ENCODE results near the gene UBE3D.

UBE3D gene

DNA sequence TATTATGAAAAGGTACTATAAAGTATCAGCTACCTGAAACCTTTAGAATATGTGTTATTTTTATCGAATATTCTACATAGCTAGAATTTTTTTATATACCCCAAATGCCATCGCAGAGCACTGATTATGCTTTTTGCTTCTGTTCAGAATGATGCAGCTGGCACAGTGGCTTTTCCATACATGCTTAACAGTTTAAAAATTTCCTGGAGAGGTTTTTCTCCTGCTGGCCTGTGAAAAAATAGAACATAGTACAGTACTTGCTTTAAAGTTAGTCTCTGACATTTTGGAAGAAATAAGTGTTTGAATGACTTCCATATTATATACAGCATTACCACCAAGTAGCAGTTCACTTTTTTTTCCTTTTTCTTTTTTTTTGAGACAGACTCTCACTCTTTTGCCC lies 7.1 kb upstream of the UBE3D start:
- no peaks in the 10 kb centered on the region for H3K27me3 ChIP-seq (ENCODE audit: control insufficient read depth, insufficient read depth, low read length)
- H3K4me1 ChIP-seq (ENCODE audit: control insufficient read depth, low read depth, low read length) = peaks cover 26% of the 10 kb centered on the region
- no peak overlapping the region for H3K27ac ChIP-seq (ENCODE audit: low read length)
- no peak overlapping the region for H3K4me3 ChIP-seq (ENCODE audit: low read length)
- no peak overlapping the region for H3K9ac ChIP-seq (ENCODE audit: low read length)
- H3K36me3 ChIP-seq (ENCODE audit: control insufficient read depth, low read depth, low read length) = no peaks in the 10 kb centered on the region
- no peaks in the 10 kb centered on the region for H3K9me3 ChIP-seq (ENCODE audit: control insufficient read depth, low read depth, low read length)

DNA sequence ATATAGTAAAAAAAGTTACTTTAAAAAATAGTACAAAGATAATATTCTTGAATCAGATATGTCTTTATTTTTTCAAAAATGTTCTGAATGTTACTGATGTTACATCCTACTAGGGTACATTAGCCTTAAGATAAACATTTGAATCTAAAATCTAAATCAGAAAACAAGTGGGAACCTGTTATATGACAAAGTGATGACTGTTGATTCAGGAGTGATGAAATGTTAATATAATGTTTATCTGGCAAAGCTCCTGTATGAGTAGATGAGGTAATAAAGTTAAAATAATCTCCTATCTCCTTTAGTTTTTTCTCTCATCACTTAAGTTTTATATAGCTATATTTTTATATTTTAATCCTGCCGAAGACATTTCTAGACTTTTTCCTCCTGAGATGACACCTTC lies 6.1 kb upstream of the UBE3D start:
- no peak overlapping the region for H3K4me3 ChIP-seq (ENCODE audit: low read length)
- H3K27me3 ChIP-seq (ENCODE audit: control insufficient read depth, insufficient read depth, low read length) = no peaks in the 10 kb centered on the region
- peaks cover 26% of the 10 kb centered on the region for H3K4me1 ChIP-seq (ENCODE audit: control insufficient read depth, low read depth, low read length)
- H3K27ac ChIP-seq (ENCODE audit: low read length) = no peak overlapping the region
- no peak overlapping the region for H3K9ac ChIP-seq (ENCODE audit: low read length)
- H3K9me3 ChIP-seq (ENCODE audit: control insufficient read depth, low read depth, low read length) = no peaks in the 10 kb centered on the region
- no peaks in the 10 kb centered on the region for H3K36me3 ChIP-seq (ENCODE audit: control insufficient read depth, low read depth, low read length)

- Histone ChIP-seq H3K36me3 (ENCODE audit: control insufficient read depth, low read depth, low read length) (no peaks in the 10 kb centered on the region), H3K9me3 (ENCODE audit: control insufficient read depth, low read depth, low read length) (no peaks in the 10 kb centered on the region), H3K27me3 (ENCODE audit: control insufficient read depth, insufficient read depth, low read length) (no peaks in the 10 kb centered on the region), H3K4me1 (ENCODE audit: control insufficient read depth, low read depth, low read length) (peaks cover 29% of the 10 kb centered on the region), H3K4me3 (ENCODE audit: low read length) (peak overlapping the region; percentile 3), H3K9ac (ENCODE audit: low read length) (no peak overlapping the region), H3K27ac (ENCODE audit: low read length) (peak overlapping the region; percentile 31)
Measured at GRCh38 chr6:83071023-83071422, 5.4 kb upstream of the UBE3D start.

- no peak overlapping the region for H3K27ac ChIP-seq (ENCODE audit: low read length)
- H3K9me3 ChIP-seq (ENCODE audit: control insufficient read depth, low read depth, low read length) = no peaks in the 10 kb centered on the region
- peaks cover 37% of the 10 kb centered on the region for H3K4me1 ChIP-seq (ENCODE audit: control insufficient read depth, low read depth, low read length)
- no peaks in the 10 kb centered on the region for H3K27me3 ChIP-seq (ENCODE audit: control insufficient read depth, insufficient read depth, low read length)
- peak overlapping the region; percentile 33 for H3K4me3 ChIP-seq (ENCODE audit: low read length)
- H3K9ac ChIP-seq (ENCODE audit: low read length) = no peak overlapping the region
- H3K36me3 ChIP-seq (ENCODE audit: control insufficient read depth, low read depth, low read length) = no peaks in the 10 kb centered on the region
Measured at GRCh38 chr6:83069633-83070032, 4.0 kb upstream of the UBE3D start.

GRCh38 chr6:83068616-83069015 lies 3.0 kb upstream of the UBE3D start:
- H3K4me3 ChIP-seq (ENCODE audit: low read length) = peak overlapping the region; percentile 67

GRCh38 chr6:83067448-83068439 lies 2.1 kb upstream of the UBE3D start, which contains the start of gene DOP1A:
DOP1A (plus strand) TSS chr6:83067671; CDS start chr6:83096978, 29,307 bp downstream.
- Histone ChIP-seq H3K27ac (ENCODE audit: low read length) (peak within 1 kb of the TSS; percentile 80), H3K9me3 (ENCODE audit: control insufficient read depth, low read depth, low read length) (no peaks in the 10 kb centered on the region), H3K36me3 (ENCODE audit: control insufficient read depth, low read depth, low read length) (peaks cover under 1% of the 10 kb centered on the region), H3K27me3 (ENCODE audit: control insufficient read depth, insufficient read depth, low read length) (no peaks in the 10 kb centered on the region), H3K4me1 (ENCODE audit: control insufficient read depth, low read depth, low read length) (peaks cover 41% of the 10 kb centered on the region), H3K4me3 (ENCODE audit: low read length) (peak within 1 kb of the TSS; percentile 67), H3K9ac (ENCODE audit: low read length) (peak within 1 kb of the TSS; percentile 78)

More at GRCh38 chr6:83068616-83069015, 3.0 kb upstream of the UBE3D start:
- Histone ChIP-seq H3K36me3 (ENCODE audit: control insufficient read depth, low read depth, low read length) (no peaks in the 10 kb centered on the region), H3K9me3 (ENCODE audit: control insufficient read depth, low read depth, low read length) (no peaks in the 10 kb centered on the region), H3K9ac (ENCODE audit: low read length) (peak overlapping the region; percentile 78), H3K27ac (ENCODE audit: low read length) (peak overlapping the region; percentile 80), H3K4me1 (ENCODE audit: control insufficient read depth, low read depth, low read length) (peaks cover 39% of the 10 kb centered on the region), H3K27me3 (ENCODE audit: control insufficient read depth, insufficient read depth, low read length) (no peaks in the 10 kb centered on the region)

DNA sequence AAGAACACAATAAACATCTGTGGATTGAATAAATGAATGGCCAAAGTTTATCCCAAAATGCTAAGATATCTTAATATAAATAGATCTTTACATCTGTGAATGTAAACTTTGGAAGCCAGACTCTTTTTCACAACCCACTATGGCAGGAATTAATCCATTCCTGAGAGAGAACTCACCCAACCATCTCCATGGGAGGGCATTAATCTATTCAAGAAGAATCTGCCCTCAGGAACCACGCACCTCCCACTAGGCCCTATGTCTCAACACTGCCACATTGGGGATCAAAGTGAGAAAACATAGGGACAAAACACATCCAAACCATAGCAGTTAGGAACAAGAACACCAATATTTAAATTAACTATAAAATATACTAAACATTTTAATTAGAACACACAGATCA lies 3.4 kb downstream of the UBE3D start:
- H3K36me3 ChIP-seq (ENCODE audit: control insufficient read depth, low read depth, low read length) = peaks cover 12% of the 10 kb centered on the region
- H3K9ac ChIP-seq (ENCODE audit: low read length) = no peak overlapping the region
- no peak overlapping the region for H3K27ac ChIP-seq (ENCODE audit: low read length)
- no peak overlapping the region for H3K4me3 ChIP-seq (ENCODE audit: low read length)
- peaks cover 21% of the 10 kb centered on the region for H3K4me1 ChIP-seq (ENCODE audit: control insufficient read depth, low read depth, low read length)
- H3K9me3 ChIP-seq (ENCODE audit: control insufficient read depth, low read depth, low read length) = no peaks in the 10 kb centered on the region
- H3K27me3 ChIP-seq (ENCODE audit: control insufficient read depth, insufficient read depth, low read length) = no peaks in the 10 kb centered on the region

DNA sequence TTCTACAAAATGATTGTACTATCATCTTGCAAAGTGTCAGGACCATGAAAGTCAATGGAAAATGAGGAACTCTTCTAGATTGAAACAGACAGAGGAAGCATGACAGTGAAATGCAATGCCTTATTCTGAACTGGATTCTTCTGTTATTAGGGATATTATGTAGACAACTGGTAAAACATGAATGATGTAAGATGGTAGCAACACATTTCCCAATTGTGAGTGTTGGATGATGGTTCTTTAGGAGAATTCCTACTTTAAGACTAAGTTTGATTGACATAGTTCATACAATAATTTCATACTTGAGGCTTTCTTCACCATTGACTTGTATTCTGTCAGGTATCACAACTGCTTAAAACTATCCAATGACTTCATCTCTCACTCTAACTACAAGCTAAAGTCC lies 4.5 kb downstream of the UBE3D start:
- Histone ChIP-seq H3K9me3 (ENCODE audit: control insufficient read depth, low read depth, low read length) (no peaks in the 10 kb centered on the region), H3K36me3 (ENCODE audit: control insufficient read depth, low read depth, low read length) (peaks cover 21% of the 10 kb centered on the region), H3K27ac (ENCODE audit: low read length) (no peak overlapping the region), H3K4me1 (ENCODE audit: control insufficient read depth, low read depth, low read length) (peaks cover 20% of the 10 kb centered on the region), H3K4me3 (ENCODE audit: low read length) (no peak overlapping the region), H3K27me3 (ENCODE audit: control insufficient read depth, insufficient read depth, low read length) (no peaks in the 10 kb centered on the region), H3K9ac (ENCODE audit: low read length) (no peak overlapping the region)

- Histone ChIP-seq H3K27ac (ENCODE audit: low read length) (no peak overlapping the region), H3K4me3 (ENCODE audit: low read length) (no peak overlapping the region), H3K9ac (ENCODE audit: low read length) (no peak overlapping the region), H3K9me3 (ENCODE audit: control insufficient read depth, low read depth, low read length) (no peaks in the 10 kb centered on the region), H3K27me3 (ENCODE audit: control insufficient read depth, insufficient read depth, low read length) (no peaks in the 10 kb centered on the region), H3K36me3 (ENCODE audit: control insufficient read depth, low read depth, low read length) (peaks cover 24% of the 10 kb centered on the region), H3K4me1 (ENCODE audit: control insufficient read depth, low read depth, low read length) (peaks cover 7% of the 10 kb centered on the region)
Measured at GRCh38 chr6:83057705-83058321, 7.8 kb downstream of the UBE3D start.

DNA sequence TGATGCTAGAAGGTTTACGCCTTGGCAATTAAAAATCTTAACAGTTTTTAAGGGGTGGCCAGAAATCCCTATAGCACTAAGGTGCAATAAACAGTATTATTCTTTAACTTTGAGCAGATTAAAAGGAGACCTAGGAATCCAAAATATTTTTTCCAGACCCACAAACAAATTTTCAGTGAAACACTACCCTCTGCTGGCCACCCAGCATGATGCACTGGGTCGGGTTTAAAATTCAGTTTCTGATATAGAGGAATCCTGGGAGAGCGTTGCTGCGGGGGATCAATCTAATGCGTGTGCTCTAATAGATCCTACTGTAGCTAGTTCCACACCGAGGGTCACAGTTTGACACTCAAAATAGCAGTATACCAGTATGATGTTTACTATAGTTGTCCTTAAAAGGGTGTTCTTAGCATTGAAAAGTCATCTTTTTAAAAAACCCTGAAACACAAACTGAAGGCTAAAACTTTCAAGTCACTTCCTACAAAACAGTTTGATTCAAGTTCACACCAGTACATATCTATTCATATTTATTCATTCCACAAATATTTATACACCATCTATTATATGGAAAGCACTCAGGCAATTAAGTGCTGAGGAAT lies 10.2 kb downstream of the UBE3D start:
- Histone ChIP-seq H3K9me3 (ENCODE audit: control insufficient read depth, low read depth, low read length) (no peaks in the 10 kb centered on the region), H3K27me3 (ENCODE audit: control insufficient read depth, insufficient read depth, low read length) (no peaks in the 10 kb centered on the region), H3K4me1 (ENCODE audit: control insufficient read depth, low read depth, low read length) (no peaks in the 10 kb centered on the region), H3K27ac (ENCODE audit: low read length) (no peak overlapping the region), H3K4me3 (ENCODE audit: low read length) (no peak overlapping the region), H3K36me3 (ENCODE audit: control insufficient read depth, low read depth, low read length) (peaks cover 21% of the 10 kb centered on the region), H3K9ac (ENCODE audit: low read length) (no peak overlapping the region)

DNA sequence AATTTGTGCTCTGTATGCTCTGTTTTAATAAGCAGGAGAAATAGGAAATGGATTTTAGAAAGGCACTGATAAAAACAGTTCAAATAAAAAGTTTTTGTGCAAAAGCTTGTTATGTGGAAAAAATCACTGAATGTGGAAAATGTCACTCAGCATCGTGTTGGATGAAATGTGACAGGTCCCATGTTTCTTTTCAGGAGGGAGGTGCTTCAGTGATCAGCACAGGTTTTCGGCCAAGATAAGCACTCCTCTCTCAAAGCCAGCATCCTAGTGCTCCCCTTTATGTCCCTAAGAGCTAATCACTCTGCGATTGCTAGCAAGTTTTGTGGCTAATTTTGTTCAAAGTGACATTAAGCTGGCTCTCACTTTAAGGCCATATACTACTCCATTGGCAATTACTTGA lies 12.0 kb downstream of the UBE3D start:
- Histone ChIP-seq H3K9ac (ENCODE audit: low read length) (no peak overlapping the region), H3K4me3 (ENCODE audit: low read length) (no peak overlapping the region), H3K27ac (ENCODE audit: low read length) (no peak overlapping the region), H3K4me1 (ENCODE audit: control insufficient read depth, low read depth, low read length) (no peaks in the 10 kb centered on the region), H3K36me3 (ENCODE audit: control insufficient read depth, low read depth, low read length) (peaks cover 25% of the 10 kb centered on the region), H3K9me3 (ENCODE audit: control insufficient read depth, low read depth, low read length) (no peaks in the 10 kb centered on the region), H3K27me3 (ENCODE audit: control insufficient read depth, insufficient read depth, low read length) (no peaks in the 10 kb centered on the region)

Data from iPS-18a (cell line).